Skeletal muscle tissue (tissue), 2 donors: Measurements from ENCODE around the gene SLC1A2. TPM values are rescaled to one million over a fixed set of nuclear protein-coding genes. Genes with fewer than 3 reads are reported as not detected.

ENCODE experiments used
- small RNA-seq: library from RNA; depleted of rRNA; stranded (forward); fragments of <200 nt; gene quantifications from one replicate; pipeline ENCODE3, GENCODE V24; 2014
- total RNA-seq: library from RNA; depleted of rRNA; stranded (reverse); fragments of >200 nt; gene quantifications from one replicate; pipeline ENCODE4 v1.2.3, GENCODE V29; 2014

Gene SLC1A2
- total RNA-seq, 1 donor from 2014 or later: 1.6 TPM

Small RNAs within 50 kb of the gene (small RNA-seq; reads per million reads assigned to genes)
- not detected for gene AC090625.1

Other genes with a start within 250 kb of the SLC1A2 start
- gene PAMR1, start 106.1 kb upstream of the SLC1A2 start, total RNA-seq: 37.1 TPM
- gene FJX1, start 198.9 kb upstream of the SLC1A2 start, total RNA-seq: 6.3 TPM
- gene TRIM44, start 243.2 kb upstream of the SLC1A2 start, total RNA-seq: 11.5 TPM